ENCODE results near the gene HAPSTR1. TPM values are rescaled to one million over a fixed set of nuclear protein-coding genes. Genes with fewer than 3 reads are reported as not detected.

The HAPSTR1 gene
- total RNA-seq, 1 experiment from 2014 or later = 49.9 TPM

- DNase-seq (ENCODE audit: low read depth, low spot score) = no peak
- ChIA-PET CTCF (no interaction called here), POLR2A (no interaction called here)
- Histone ChIP-seq H3K4me1 (ENCODE audit: control insufficient read depth, insufficient read depth, low read length) (peaks cover 16% of the 10 kb centered on the region), H3K9me3 (ENCODE audit: control insufficient read depth, insufficient read depth, low read depth, low read length) (peaks cover 5% of the 10 kb centered on the region; the same call in 1 of the 2 replicates), H3K36me3 (ENCODE audit: control insufficient read depth, insufficient read depth, low read length) (no peaks in the 10 kb centered on the region), H3K4me3 (ENCODE audit: low read depth in 2 of 2, low read length in 2 of 2) (no peak overlapping the region), H3K27ac (ENCODE audit: low read length) (peak overlapping the region; percentile 49; the same call in 1 of the 2 replicates), H3K27me3 (ENCODE audit: control insufficient read depth, insufficient read depth, low read length) (no peaks in the 10 kb centered on the region)
- BruUV-seq (replicated peaks) = no TSS peak
- TF ChIP-seq SIN3A (IDR thresholded peaks at IDR 0.05; ENCODE audit: borderline replicate concordance, insufficient read depth, low read depth, low read length) = no peak
- no peak for TF ChIP-seq POLR2AphosphoS5 (IDR thresholded peaks at IDR 0.05; ENCODE audit: low read depth, low read length)
- no peak for TF ChIP-seq TCF7L2 (IDR thresholded peaks at IDR 0.05; ENCODE audit: low read depth, low read length)
- in situ Hi-C loops (cut with HindIII; ENCODE audit: low pct_unique_long_range_greater_than_20kb, low sequenced_read_pairs) (no loop called here), intact Hi-C loops (cut with micrococcal nuclease; ENCODE audit: unreplicated experiment) (no loop called here)
- ATAC-seq = no peak
Measured at GRCh38 chr16:9081158-9081557, 10.3 kb upstream of the HAPSTR1 start.

- CTCF ChIA-PET = no interaction called here
- Histone ChIP-seq H3K27ac (ENCODE audit: low read length) (no peak overlapping the region), H3K36me3 (ENCODE audit: control insufficient read depth, insufficient read depth, low read length) (no peaks in the 10 kb centered on the region), H3K4me1 (ENCODE audit: control insufficient read depth, insufficient read depth, low read length) (peaks cover 9% of the 10 kb centered on the region), H3K9me3 (ENCODE audit: control insufficient read depth, insufficient read depth, low read depth, low read length) (peaks cover 5% of the 10 kb centered on the region; the same call in 1 of the 2 replicates), H3K4me3 (ENCODE audit: low read depth in 2 of 2, low read length in 2 of 2) (no peak overlapping the region), H3K27me3 (ENCODE audit: control insufficient read depth, insufficient read depth, low read length) (no peaks in the 10 kb centered on the region)
- ATAC-seq = no peak
- intact Hi-C loops (cut with micrococcal nuclease; ENCODE audit: unreplicated experiment) = no loop called here
- BruUV-seq (replicated peaks) = no TSS peak
- DNase-seq (ENCODE audit: low read depth, low spot score) = no peak
- TF ChIP-seq POLR2AphosphoS5 (IDR thresholded peaks at IDR 0.05; ENCODE audit: low read depth, low read length) (no peak), REST (IDR thresholded peaks at IDR 0.05; ENCODE audit: insufficient read depth in 1 of 2, low read depth in 2 of 2, low read length in 1 of 2) (no peak), SIN3A (IDR thresholded peaks at IDR 0.05; ENCODE audit: borderline replicate concordance, insufficient read depth, low read depth, low read length) (no peak), TCF7L2 (IDR thresholded peaks at IDR 0.05; ENCODE audit: low read depth, low read length) (no peak), CTCF (IDR thresholded peaks at IDR 0.05) (no peak)
- in situ Hi-C loops (cut with HindIII; ENCODE audit: low pct_unique_long_range_greater_than_20kb, low sequenced_read_pairs) = no loop called here
- POLR2A ChIA-PET = no interaction called here
Measured at GRCh38 chr16:9081843-9082242, 9.6 kb upstream of the HAPSTR1 start.

- TF ChIP-seq TCF7L2 (IDR thresholded peaks at IDR 0.05; ENCODE audit: low read depth, low read length) = no peak
- no peak for TF ChIP-seq POLR2AphosphoS5 (IDR thresholded peaks at IDR 0.05; ENCODE audit: low read depth, low read length)
- no peak for TF ChIP-seq SIN3A (IDR thresholded peaks at IDR 0.05; ENCODE audit: borderline replicate concordance, insufficient read depth, low read depth, low read length)
- no peak for TF ChIP-seq REST (IDR thresholded peaks at IDR 0.05; ENCODE audit: insufficient read depth in 1 of 2, low read depth in 2 of 2, low read length in 1 of 2)
- no peak for TF ChIP-seq CTCF (IDR thresholded peaks at IDR 0.05)
- no peaks in the 10 kb centered on the region for H3K27me3 ChIP-seq (ENCODE audit: control insufficient read depth, insufficient read depth, low read length)
- POLR2A ChIA-PET = no interaction called here
Measured at GRCh38 chr16:9082422-9082821, 9.0 kb upstream of the HAPSTR1 start.

More at GRCh38 chr16:9082422-9082821, 9.0 kb upstream of the HAPSTR1 start:
- no peak for ATAC-seq
- DNase-seq (ENCODE audit: low read depth, low spot score) = no peak
- no TSS peak for BruUV-seq (replicated peaks)
- in situ Hi-C loops (cut with HindIII; ENCODE audit: low pct_unique_long_range_greater_than_20kb, low sequenced_read_pairs) (no loop called here), intact Hi-C loops (cut with micrococcal nuclease; ENCODE audit: unreplicated experiment) (no loop called here)
- Histone ChIP-seq H3K36me3 (ENCODE audit: control insufficient read depth, insufficient read depth, low read length) (no peaks in the 10 kb centered on the region), H3K9me3 (ENCODE audit: control insufficient read depth, insufficient read depth, low read depth, low read length) (peaks cover 5% of the 10 kb centered on the region; the same call in 1 of the 2 replicates), H3K4me3 (ENCODE audit: low read depth in 2 of 2, low read length in 2 of 2) (no peak overlapping the region), H3K27ac (ENCODE audit: low read length) (no peak overlapping the region), H3K4me1 (ENCODE audit: control insufficient read depth, insufficient read depth, low read length) (peaks cover 4% of the 10 kb centered on the region)
- CTCF ChIA-PET = no interaction called here

Measured in Panc1 (cell line).